RPMI7951 (cell line): ENCODE results near the gene STX7. TPM values are rescaled to one million over a fixed set of nuclear protein-coding genes. Genes with fewer than 3 reads are reported as not detected.
A peak's percentile ranks its signal among the peaks of the same experiment; 100 is the strongest.

Experiments
- DNase-seq: peaks from one replicate; pipeline ENCODE4 v3.0.0-alpha.2; 2012; ENCODE audit warnings: low read depth
- total RNA-seq: library from RNA; depleted of rRNA; stranded (reverse); fragments of >200 nt; shearing (Covaris generic); gene quantifications from 2 replicates; pipeline ENCODE4 v1.2.3, GENCODE V29; 2014

STX7 gene
- total RNA-seq, 1 experiment from 2014 or later, result 24.3 TPM

DNA sequence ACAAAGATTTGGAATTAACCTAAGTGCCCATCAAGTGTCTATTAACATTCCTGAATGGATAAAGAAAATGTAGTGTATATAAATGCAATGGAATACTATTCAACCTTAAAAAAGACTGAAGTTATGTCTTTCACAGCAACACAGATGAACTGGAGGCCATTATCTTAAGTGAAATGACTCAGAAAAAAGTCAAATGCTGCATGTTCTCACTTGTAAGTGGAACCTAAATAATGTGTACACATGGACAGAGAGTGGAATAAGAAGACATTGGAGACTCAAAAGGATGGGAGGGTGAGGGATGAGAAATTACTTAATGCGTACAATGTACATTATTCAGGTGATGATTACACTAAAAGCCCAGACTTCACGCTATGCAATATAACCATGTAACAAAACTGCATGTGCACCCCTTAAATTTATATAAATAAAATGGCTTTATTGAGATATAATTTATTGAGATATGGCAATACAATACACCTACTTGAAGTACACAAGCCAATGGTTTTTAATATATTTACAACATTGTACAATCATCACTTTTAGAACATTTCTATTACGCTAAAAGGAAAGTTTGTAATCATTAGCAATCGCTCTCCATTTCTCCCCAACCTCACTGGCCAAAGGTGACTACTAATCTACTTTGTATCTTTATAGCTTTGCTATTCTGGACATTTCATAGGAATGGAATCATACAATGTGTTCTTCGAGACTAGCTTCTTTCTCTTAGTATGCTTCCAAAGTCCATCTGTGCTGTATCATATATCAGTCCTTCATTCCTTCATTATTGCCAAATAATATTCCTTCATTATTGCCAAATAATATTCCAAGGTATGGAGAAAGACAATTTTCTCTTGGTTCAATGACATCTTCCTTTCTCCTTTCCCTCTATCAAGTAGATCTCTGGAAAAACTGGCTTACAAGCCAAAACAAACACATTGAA is 5.8 kb downstream of the STX7 start:
- DNase-seq, result no peak

DNA sequence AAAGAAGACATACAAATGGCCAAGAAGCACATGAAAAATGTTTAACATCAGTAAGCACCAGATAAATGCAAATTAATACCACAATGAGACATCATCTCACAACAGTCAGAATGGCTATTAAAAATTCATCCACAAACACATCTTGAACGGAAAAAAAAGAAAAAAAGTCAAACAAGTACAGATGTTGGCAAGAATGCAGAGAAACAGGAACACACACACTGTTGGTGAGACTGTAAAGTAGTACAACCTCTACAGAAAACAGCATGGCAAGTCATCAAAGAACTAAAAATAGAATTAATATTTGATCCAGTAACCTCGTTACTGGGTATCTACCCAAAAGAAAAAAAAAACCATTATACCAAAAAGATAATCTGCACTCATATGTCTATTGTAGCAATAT is 6.5 kb downstream of the STX7 start:
- no peak for DNase-seq

DNA sequence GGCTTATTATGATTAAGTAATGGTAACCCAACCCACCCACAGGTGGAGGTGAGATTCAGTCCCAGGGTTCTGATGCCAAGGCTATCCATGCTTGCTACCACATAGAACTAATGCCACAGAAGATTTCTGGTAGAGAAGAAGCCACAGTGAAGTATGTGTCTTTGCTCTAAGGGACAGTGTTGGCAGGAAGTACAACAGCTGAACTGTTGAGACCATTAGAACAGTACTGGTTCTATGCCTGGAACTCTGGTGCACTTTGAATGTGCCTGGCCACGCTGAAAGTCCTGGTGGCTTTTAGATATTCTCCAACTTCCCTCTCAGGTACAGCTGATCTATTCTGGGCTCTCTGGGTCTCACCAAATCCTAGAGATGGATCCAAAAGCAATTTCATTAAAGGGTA is 7.8 kb downstream of the STX7 start:
- DNase-seq, result no peak

DNA sequence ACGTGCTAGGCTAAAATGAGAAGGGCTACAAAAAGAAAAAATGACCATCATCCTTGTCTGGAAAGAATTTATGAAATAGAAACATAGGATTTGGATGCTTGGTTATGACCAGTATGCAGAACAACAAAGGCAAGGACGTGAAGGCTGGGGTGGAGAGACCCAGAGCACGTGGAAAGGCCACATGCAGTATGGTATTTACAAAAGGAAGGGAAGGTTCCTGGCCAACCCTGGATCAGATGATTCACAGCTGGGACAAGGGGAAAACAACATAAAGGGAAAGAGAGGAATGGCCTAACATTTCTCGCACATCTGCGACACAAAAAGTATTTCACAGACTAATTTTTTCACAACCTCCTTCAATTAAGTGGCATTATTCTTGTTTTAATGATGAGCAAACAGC is 8.2 kb downstream of the STX7 start:
- DNase-seq, result no peak

DNA sequence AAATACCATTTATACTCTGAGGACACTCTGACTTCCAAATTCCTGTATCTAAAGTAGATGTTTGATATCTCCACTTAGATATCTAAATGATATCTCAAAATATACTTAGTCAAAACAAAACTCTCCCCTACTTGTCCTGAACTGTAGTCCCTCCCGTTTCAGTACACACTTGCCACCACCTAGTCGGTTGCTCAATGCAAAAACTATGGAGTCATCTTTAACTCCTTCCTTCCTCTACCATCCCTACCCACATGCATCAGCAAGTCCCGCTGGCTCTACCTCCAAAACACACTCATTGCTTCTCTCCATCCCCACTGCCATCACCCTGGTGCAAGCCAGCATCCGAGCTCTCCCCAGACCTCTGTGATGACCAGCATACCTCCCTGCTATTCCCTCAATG is 13.2 kb downstream of the STX7 start:
- DNase-seq, result no peak

DNA sequence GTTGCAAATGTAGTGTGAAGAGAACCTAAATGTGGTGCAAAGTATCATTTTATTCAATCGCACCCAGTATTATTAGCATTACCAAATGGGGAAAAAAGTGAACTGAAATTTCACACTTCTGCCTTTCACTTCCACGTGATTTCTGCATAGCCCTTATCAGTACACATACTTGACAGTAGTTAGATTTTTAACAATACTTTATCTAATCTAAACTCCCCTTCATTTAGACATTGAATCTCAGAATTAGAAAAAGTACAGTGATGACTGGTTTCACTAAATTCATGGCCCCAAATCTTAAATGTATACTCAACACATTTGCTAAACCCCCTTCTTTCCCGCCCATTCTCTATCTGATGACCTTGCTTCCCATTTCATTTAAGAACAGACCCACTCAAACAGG is 14.3 kb downstream of the STX7 start:
- no peak for DNase-seq

DNA sequence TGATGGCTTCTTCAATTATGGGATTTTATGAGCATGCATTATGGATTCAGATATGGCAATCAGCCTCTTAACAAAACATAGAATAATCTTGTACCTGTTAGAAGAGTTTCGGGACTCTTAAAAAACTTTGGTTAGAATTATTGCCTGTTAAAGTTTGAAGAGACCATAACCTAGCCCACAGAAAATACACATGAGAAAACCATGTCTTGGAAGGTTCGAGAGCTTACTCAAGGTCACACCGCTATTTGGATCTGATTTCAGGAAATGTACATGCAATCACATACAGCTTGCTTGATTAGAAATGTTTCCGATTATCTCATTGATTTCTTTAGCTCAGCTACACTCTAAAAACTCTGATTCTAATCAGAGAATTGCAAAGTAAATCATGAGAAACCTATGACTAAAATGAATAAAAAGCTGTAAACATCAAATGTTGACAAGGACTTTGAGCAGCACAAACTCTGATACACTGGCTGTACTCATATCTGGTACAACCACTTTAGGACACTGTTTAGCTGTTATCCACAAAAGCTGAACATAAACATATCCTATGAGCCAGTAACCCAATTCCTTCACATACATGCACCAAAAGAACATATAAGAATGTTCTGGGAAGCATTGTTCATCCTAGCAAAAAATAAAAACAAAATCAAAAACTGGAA is 16.3 kb downstream of the STX7 start:
- no peak for DNase-seq

DNA sequence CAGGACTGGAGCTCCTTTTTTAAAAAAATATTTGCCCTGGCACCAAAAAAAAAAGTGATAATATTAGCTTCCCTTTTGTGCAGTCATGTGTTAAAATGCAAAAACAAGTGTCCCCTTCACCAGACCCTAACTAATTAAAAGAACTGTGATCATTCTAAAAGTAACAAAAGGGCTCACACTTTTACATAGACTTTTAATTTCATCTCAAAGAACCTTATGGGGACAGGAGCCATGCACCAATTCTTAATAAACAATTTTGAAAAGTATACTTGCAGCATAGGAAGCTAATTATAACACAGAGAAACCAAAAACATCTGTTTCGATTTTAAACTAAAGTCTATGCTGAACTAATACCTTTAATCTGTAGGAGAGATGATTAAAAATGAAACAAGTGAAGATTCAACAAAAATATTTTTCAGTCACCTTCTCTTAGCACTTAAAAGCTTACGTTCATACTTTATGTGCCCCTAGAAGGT is 17.3 kb downstream of the STX7 start:
- DNase-seq, result no peak

DNA sequence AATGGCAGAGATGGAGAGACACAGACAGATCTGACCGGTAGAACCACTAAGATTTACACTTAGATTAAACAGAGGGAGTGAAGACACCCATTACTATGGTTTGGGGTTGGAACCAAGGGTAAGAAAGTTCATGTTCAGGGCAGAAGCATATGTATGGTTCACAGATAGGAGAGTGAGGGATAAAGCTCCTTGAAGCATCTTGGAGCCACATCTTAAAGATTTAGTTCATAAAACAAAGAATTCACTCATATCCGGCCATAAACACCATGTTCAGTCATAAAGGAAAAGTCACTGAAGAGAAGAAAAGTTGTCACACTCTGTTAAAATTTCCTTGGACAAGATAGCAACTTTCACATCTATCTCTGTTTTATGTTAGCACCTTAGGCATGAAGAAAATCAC is 18.0 kb downstream of the STX7 start:
- DNase-seq, result no peak

DNA sequence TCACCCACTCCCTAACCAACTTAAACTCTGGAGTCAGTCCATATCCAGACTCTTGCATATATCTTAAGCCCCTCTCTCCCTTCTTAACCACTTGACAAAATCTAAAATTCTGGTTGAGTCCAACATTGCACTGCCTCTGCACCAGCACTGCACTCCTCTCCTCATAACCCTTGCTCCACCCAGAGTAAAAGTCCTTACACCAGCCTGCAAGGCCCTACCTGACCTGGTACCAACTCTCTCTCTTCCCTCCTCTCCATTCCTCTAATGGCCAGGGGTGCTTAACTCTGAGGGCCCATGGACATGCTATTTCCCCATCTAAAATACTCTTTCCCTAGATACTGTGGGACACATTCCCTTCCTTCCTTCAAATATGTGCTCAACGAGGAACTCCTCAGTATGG is 21.0 kb downstream of the STX7 start:
- DNase-seq, result no peak

DNA sequence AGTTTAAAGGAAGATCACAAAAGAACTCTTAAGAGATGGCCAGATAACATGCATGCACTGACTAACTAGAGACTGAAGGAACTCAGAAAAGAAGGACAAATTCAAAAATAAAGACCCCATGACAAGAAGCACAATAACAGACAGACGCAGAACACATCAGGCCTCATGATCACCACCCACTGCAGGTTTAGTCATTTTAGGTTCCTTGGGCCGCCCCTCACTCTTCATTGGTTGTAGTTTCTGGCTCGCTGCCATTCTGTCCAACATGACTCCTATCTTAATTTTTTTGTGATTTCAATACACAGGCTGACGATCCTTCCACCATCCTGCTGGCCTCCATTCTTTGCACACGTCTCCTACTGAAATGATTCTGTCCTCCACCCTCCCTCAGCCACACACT is 21.6 kb downstream of the STX7 start:
- DNase-seq, result peak; percentile 64

DNA sequence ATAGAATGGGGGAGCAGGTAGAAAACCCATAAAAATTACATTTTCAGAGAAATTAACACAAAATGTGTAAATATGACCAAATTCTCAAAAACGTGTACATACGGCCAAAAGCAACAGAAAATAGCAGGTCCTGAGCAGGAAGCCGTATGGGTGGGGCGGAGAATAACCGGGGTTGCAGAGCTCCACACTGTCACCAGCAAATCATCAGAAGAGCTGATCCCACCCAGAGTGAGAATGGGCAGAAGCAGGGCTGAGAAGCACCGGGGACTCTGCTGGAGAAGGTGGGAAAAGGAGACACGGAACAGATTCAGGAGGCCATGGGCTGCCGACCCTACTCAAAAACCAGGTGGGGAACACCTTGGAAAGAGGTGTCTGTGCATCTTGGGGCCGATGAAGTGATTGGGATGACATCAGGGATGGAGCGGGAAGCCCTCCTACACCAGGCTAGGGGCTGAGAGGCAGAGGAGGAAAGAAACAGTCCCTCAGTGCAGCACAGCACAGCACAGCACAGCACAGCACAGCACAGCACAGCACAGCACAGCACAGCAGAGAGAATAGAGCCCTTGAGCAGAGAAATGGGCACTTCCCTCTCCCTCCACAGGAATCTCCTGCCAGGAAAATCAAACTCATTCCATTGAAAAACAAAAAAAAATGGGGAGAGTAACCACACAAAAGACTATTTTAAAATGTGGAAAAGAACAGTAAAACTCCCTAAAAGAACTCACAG is 22.3 kb downstream of the STX7 start:
- no peak for DNase-seq

DNA sequence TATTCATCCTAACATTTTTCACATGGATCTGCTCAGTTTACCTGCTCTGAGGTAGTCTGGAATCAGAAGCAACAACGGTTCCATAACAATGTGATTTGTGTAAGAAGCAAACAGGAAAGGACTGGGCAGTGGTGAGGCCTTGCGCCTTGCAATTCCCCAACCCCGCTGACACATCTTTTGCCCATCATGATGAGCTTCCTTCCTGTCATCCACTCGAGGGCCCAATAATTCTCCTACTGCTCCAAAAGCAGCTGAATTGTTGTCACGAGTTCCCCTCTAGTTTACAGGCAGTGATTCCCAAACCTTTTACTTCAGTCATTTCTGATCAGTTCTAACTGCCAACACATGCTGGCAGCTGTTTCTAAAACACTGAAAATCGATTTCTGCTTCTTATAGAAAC is 22.9 kb downstream of the STX7 start:
- DNase-seq, result peak; percentile 65

DNA sequence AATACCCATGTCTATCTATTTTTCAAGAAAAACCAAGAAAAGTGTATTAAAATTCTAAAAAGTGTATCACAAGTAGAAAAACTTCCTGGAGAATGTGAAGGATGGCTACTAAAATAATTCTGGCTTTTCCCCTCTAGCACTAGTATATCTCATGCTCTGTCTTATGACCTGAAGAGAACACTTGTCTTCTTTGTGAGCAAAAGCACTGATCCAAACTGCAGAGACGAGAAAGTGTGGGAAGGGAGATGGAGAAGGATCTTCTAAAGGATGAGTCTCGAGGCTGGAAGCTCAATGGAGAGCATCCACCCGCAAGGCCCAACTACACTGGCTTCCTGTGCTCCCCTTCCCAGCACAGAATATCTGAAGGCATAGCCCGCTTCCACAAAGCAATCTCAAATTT is 23.5 kb downstream of the STX7 start:
- no peak for DNase-seq

DNA sequence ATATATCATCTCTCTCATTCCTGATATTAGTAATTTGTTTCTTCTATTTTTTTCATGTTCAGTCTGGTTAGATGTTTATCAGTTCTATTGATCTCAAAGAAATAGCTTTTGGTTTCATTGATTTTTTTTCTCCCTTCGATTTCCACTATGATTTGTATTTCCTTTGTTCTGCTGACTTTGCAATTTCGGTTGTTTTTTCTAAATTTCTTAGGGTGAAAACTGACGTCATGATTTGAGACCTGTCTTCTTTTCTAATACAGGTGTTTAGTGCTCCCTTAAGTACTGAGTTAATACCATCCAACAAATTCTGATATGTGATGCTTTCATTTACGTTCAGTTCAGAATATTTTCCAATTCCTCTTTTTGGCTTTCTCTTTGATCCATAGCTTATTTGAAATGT is 25.2 kb downstream of the STX7 start:
- DNase-seq, result no peak

DNA sequence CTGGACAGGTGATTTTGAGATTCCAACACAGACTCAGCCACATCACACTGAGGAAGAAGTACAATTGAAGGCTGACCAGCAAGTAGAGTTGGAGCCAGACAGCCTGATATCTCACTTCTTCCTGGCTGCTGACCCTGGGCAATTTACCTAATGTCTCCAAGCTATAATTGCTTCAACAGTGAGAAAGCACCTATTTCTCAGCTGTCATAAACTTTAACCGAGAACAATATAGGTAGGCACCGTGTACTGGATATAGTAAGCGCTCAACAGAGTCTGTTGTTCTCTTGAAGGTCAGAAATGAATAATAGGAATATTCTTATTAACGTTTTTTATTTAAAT is 28.3 kb downstream of the STX7 start:
- DNase-seq, result no peak

DNA sequence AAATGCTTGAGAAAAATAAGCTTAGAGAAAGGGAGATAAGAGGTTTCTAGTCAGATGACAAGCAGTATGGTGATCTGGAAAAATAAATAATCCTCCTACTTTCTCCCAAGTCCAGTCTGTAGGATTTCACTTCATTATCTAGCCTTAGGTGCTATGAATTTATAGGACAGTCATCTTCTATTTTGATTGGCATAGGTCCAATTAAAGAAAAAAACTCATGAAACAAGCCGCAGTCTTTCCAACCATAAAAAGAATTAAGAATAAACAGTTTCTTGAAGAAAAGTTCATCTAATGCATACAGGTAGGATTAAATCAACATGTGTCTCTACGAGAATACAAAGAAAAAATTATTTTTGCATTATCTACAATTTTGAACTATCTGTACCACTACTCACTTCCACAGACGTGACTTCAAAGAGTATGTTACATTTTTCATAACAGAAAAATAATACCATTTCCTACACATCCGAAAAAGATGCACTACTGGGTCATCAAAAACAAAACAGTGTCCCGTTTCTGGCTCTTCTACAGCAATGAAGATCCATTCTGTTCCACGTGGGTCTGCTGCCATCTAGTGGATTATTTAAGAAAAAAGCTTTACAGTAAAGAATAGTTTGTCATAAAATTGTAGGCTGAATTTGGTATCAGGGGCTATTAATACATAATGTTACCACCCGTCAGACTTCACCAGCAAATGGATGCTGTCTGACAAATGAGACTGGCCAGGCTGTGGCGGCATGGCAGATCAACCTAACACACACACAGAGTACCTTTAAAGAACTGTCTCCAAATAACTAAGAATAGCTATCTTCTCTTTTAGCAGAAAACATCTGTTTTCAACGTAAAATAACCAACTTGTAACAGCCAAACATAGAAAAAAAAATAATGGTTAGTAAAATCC is 28.9 kb downstream of the STX7 start:
- peak; percentile 71 for DNase-seq

DNA sequence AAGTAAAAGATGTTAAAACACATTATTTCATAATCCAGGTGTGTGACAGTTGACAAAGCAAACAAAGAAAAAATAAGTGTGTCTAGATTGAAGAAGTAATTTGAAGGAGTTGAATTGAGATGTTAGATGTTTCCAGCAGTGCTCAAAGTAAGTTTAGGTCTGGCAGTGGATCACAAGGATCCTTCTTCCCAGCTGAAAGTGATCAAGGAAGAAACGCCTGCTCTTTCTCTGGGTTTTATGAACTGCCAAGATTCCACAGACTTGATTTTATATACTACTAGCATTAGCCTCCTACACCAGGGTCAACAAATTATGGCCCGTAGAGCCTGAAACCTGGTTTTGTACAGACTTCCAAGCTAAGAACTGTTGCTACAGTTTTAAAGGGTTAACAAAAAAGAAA is 30.3 kb downstream of the STX7 start:
- no peak for DNase-seq

DNA sequence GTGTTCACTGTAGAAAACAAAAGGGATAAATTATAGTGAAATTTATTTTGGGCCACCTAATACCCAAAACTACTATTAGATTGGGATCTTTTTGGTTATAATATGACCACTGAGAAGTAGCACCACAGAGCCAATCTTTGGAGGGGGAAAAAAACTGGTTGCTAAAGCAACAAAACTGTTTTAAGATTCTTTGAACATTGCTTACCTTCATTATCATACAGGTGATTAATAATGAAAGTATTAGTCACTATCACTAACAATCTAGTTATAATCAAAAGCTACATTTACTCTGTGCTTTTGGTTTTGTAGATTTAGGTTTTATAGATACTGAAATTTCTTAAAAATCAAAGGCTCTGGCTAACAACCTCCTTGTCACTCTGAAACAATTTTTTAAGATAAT is 31.7 kb downstream of the STX7 start:
- DNase-seq, result no peak

DNA sequence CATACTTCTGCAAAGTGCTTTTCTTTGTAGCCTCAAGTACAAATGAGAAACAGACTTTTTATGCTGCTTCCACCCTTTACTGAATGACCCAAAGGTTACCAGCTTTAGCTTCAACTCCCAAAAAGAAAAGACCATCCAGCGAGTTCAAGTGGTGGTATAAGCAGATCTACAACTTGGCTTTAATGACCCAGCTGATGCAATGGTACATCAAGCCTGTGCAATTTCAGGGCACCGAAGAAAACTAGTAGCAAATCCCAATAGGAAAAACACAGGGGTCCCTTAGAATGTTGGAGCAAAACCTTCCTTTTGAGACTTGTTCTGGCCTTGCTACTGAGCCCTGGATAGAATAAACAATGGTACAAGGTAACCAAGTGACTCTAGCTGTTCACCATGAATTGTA is 33.8 kb downstream of the STX7 start:
- DNase-seq, result no peak

DNA sequence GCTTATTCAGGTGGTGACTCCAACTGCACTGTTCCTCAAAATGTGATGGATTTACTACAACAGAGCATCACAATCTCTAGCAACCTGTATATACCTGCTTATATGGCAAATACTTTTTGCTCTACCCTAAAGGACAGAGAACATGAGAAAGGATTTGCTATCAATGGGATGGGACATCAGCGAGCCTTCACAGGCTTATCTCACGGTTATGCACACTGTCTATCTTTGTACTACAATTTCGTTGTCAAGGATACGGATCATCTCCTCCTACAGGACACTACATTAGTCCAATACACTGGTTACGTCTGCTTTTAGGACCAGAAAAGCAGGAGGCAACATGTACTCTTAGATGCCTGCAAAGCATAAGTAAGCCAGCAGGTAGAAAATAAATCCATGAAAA is 34.2 kb downstream of the STX7 start:
- DNase-seq, result no peak

DNA sequence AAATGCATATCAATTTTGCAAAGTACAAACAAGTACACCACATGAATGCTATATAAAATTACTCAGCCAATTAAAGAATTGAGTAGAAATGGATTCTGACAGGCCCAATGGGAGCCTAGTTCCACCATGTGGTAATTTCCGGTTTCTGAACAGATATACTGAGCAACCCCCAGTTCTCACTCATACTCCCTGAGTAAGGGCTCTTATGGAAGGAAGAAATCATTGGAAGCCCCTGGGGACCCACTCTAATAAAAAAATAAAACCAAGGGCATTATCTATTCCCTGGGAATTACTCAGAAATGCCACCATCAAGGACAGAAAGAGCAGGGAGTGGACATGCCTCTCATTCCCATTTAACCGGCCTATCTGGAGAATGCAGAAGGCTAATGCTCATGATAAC is 34.6 kb downstream of the STX7 start:
- no peak for DNase-seq
